Measurements from ENCODE around the gene LIPC. TPM values are rescaled to one million over a fixed set of nuclear protein-coding genes. Genes with fewer than 3 reads are reported as not detected.
A peak's percentile ranks its signal among the peaks of the same experiment; 100 is the strongest.

LIPC gene
- total and polyA plus RNA-seq, 8 donors: 0.11 to 1.0 (median 0.60) TPM

DNA sequence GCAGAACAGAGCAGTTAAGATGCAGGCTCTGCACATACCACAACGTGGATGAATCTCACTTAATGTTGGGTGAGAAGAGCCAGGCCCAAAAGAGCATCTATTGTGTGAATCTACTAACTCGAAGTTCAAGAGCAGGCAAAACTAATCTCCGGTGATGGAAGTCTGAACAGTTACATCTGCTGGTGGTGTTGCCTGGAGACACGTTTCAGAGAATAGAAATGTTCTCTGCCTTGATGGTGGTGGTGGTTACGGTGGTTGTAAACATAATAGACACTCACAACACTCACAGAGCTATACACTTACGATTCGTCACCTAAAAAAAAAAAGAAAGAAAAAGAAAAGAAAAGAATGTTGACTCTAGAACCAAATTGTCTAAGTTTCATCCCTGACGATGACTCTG lies 86.8 kb downstream of the LIPC start:
- ATAC-seq (no peak), DNase-seq (no peak)
- H3K27me3 ChIP-seq: no peaks in the 10 kb centered on the region
- peak overlapping the region in 1 of 2 donors; percentile 92 for H3K27ac ChIP-seq
- TF ChIP-seq, protein P1, sequence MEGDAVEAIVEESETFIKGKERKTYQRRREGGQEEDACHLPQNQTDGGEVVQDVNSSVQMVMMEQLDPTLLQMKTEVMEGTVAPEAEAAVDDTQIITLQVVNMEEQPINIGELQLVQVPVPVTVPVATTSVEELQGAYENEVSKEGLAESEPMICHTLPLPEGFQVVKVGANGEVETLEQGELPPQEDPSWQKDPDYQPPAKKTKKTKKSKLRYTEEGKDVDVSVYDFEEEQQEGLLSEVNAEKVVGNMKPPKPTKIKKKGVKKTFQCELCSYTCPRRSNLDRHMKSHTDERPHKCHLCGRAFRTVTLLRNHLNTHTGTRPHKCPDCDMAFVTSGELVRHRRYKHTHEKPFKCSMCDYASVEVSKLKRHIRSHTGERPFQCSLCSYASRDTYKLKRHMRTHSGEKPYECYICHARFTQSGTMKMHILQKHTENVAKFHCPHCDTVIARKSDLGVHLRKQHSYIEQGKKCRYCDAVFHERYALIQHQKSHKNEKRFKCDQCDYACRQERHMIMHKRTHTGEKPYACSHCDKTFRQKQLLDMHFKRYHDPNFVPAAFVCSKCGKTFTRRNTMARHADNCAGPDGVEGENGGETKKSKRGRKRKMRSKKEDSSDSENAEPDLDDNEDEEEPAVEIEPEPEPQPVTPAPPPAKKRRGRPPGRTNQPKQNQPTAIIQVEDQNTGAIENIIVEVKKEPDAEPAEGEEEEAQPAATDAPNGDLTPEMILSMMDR (IDR thresholded peaks at IDR 0.05): no peak
- H3K4me3 ChIP-seq: no peak overlapping the region
- H3K36me3 ChIP-seq: no peaks in the 10 kb centered on the region
- peaks cover 8 to 81% of the 10 kb centered on the region in 2 donors for H3K4me1 ChIP-seq
- no peaks in the 10 kb centered on the region for H3K9me3 ChIP-seq
- intact Hi-C loops (cut with DNase I): no loop called here

DNA sequence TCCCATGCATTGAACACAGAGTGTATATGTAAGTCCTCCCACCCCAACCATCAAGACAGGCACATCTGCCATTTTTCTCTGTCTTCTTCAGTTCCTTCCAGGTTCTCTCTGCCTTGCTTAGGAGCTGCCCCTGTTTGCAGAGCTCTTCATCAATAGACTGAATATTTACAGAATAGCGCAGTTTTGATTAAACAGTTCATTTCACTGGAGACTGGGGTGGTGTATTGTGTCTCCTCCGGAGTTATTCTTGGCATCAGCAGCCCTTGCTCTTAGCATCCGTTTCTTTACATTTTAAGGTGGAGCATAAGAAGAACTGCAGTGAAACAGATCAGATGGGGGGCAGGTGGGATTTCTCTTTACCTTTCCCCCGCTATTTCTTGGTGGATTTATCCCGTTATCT lies 87.7 kb downstream of the LIPC start:
- intact Hi-C loops (cut with DNase I): no loop called here
- no peaks in the 10 kb centered on the region for H3K9me3 ChIP-seq

DNA sequence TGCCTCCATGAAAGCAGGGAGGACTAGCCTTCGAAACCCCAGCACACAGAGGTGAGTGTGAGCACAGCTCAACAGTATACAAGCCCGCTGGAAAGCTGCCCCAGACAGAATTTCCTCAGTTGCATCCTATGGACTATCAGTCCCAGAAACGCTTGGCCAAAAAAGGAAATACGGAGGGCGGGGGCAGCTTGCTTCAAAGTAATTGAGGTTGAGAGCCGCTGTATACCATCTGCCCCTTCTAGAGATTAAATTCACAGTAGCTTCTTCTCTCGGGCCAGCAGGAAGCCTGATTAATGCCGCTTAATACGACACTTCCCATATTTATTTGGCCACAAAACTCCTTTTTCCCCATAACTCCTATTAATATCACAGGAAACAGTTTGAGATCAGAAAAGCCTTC lies 88.7 kb downstream of the LIPC start:
- no peak for ATAC-seq
- Histone ChIP-seq H3K27ac (peak overlapping the region in 1 of 2 donors; percentile 92), H3K4me1 (peaks cover 8 to 93% of the 10 kb centered on the region in 2 donors), H3K27me3 (no peaks in the 10 kb centered on the region), H3K4me3 (no peak overlapping the region), H3K36me3 (no peaks in the 10 kb centered on the region), H3K9me3 (no peaks in the 10 kb centered on the region)
- TF ChIP-seq, protein P1 (IDR thresholded peaks at IDR 0.05): no peak
- peak in 1 of 4 donors; percentile 20 for DNase-seq
- intact Hi-C loops (cut with DNase I): no loop called here

More for the DNA sequence above, 87.7 kb downstream of the LIPC start:
- no peaks in the 10 kb centered on the region for H3K36me3 ChIP-seq
- H3K4me1 ChIP-seq: peaks cover 8 to 90% of the 10 kb centered on the region in 2 donors
- TF ChIP-seq, protein P1 (IDR thresholded peaks at IDR 0.05): no peak
- H3K27me3 ChIP-seq: no peaks in the 10 kb centered on the region
- no peak overlapping the region for H3K4me3 ChIP-seq
- DNase-seq (no peak), ATAC-seq (no peak)
- H3K27ac ChIP-seq: peak overlapping the region in 1 of 2 donors; percentile 92

DNA sequence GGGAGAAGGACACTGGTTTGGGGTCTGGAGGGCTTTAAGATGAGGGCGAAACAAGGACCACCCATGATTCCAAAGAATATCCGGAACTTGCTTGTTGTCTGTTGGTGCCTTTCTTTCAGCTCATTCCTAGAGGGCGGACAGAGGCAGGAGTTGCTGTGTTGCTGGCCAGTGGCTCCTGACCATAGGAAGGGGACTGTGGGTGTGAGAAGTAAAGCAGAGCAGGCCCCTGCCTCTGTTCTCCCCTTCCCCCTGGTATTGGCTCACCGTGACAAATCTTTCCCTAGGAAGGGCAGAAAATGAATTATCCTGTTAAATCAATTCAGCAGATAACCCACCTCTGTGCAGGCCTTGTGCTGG lies 89.1 kb downstream of the LIPC start:
- no peaks in the 10 kb centered on the region for H3K36me3 ChIP-seq
- H3K27me3 ChIP-seq: no peaks in the 10 kb centered on the region
- TF ChIP-seq, protein P1 (IDR thresholded peaks at IDR 0.05): no peak
- peak overlapping the region in 1 of 2 donors; percentile 92 for H3K27ac ChIP-seq
- no peaks in the 10 kb centered on the region for H3K9me3 ChIP-seq
- peak overlapping the region in 1 of 2 donors; percentile 27 for H3K4me3 ChIP-seq
- no peak for ATAC-seq
- intact Hi-C loops (cut with DNase I): no loop called here
- H3K4me1 ChIP-seq: peaks cover 8 to 93% of the 10 kb centered on the region in 2 donors
- no peak for DNase-seq

DNA sequence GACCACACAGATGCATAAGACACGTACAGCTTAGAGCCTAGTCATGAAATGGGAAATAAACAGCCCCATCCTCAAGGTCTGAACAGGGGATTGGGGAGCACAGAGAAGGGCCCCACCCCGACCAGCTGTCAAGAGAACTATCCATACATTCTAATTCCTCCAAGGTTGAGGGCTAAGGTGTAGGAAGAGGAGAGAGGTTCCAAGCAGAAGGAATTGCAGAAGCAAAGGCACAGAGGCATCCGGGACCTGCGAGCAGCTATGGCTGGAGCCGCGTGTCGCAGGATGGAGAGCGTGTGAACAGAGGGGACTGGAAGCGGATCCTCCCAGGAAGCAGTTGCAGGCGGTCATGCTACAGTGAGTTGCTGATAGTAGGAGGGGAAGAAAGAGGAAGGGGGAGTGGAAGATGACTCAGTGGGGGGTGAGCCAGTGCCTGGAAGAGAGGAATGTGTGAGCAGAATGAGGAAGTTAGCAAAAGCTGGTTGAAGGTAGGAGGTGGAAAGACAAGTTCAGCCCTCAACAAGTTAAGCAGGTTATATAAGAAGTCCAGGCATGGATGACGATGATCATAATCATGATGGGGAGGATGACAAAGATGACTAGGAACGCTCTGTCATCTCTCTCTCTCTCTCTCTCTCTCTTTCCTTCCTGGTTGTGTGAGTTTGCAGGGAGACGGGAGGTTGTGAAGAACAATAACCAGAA lies 89.7 kb downstream of the LIPC start:
- H3K4me3 ChIP-seq: peak overlapping the region in 1 of 2 donors; percentile 27
- intact Hi-C loops (cut with DNase I): no loop called here
- DNase-seq: peak in 2 of 4 donors; percentile 85 to 89
- peak; percentile 65 for ATAC-seq
- peak overlapping the region in 1 of 2 donors; percentile 92 for H3K27ac ChIP-seq
- TF ChIP-seq, protein P1 (IDR thresholded peaks at IDR 0.05): no peak
- no peaks in the 10 kb centered on the region for H3K27me3 ChIP-seq
- H3K36me3 ChIP-seq: no peaks in the 10 kb centered on the region
- peaks cover 8 to 97% of the 10 kb centered on the region in 2 donors for H3K4me1 ChIP-seq
- H3K9me3 ChIP-seq: no peaks in the 10 kb centered on the region

Measured in left lung (tissue), 10 donors.